ENCODE measurements around the gene FAM149B1. TPM values are rescaled to one million over a fixed set of nuclear protein-coding genes. Genes with fewer than 3 reads are reported as not detected.

Gene FAM149B1
- total and polyA plus RNA-seq, 2 of the 13 experiments (the other 11 are each of a cell fraction or from before 2014, with no cell fraction given): 9.3 to 16.8 TPM

- TF ChIP-seq CEBPB (IDR thresholded peaks at IDR 0.05; ENCODE audit: borderline replicate concordance, low read depth, low read length) (no peak), ZNF781 (CRISPR knock-in tag; IDR thresholded peaks at IDR 0.05; ENCODE audit: borderline replicate concordance, not compliant biosample characterization) (peak; percentile 63), HNF1B (CRISPR knock-in tag; IDR thresholded peaks at IDR 0.05) (peak; percentile 91), ZKSCAN1 (IDR thresholded peaks at IDR 0.05; ENCODE audit: low read length) (no peak), ZNF382 (CRISPR knock-in tag; IDR thresholded peaks at IDR 0.05; ENCODE audit: borderline replicate concordance) (no peak), ZNF546 (CRISPR knock-in tag; conservative IDR thresholded peaks at IDR 0.05) (no peak; the same call in 1 of the 2 replicates), ZSCAN9 (CRISPR knock-in tag; IDR thresholded peaks at IDR 0.05; ENCODE audit: borderline replicate concordance) (peak; percentile 59; the same call in 1 of the 2 replicates), MIER2 (CRISPR knock-in tag; IDR thresholded peaks at IDR 0.05) (peak; percentile 39; the same call in 1 of the 2 replicates), ZBTB44 (CRISPR knock-in tag; IDR thresholded peaks at IDR 0.05) (no peak), SMYD3 (CRISPR knock-in tag; IDR thresholded peaks at IDR 0.05) (peak; percentile 77), KMT2A (CRISPR knock-in tag; IDR thresholded peaks at IDR 0.05) (peak; percentile 81), ARID4A (CRISPR knock-in tag; IDR thresholded peaks at IDR 0.05; ENCODE audit: borderline replicate concordance) (peak; percentile 99), SRSF9 (IDR thresholded peaks at IDR 0.05; ENCODE audit: borderline replicate concordance, insufficient read depth, low read depth, low read length, poor library complexity, severe bottlenecking) (no peak), ZNF280D (CRISPR knock-in tag; IDR thresholded peaks at IDR 0.05) (peak; percentile 26; the same call in 1 of the 2 replicates)
These were observed 79.0 kb downstream of the FAM149B1 start, which contains the start of gene DNAJC9 (continued) for GRCh38 chr10:73246646-73247508.

Data from HepG2 (cell line).